ENCODE results near the gene MUC5AC.
"Not testable (repeated sequence)": the region's sequence is repeated elsewhere in the genome, so short reads cannot be mapped to it uniquely, and the experiment has no call there.

Gene MUC5AC

DNA sequence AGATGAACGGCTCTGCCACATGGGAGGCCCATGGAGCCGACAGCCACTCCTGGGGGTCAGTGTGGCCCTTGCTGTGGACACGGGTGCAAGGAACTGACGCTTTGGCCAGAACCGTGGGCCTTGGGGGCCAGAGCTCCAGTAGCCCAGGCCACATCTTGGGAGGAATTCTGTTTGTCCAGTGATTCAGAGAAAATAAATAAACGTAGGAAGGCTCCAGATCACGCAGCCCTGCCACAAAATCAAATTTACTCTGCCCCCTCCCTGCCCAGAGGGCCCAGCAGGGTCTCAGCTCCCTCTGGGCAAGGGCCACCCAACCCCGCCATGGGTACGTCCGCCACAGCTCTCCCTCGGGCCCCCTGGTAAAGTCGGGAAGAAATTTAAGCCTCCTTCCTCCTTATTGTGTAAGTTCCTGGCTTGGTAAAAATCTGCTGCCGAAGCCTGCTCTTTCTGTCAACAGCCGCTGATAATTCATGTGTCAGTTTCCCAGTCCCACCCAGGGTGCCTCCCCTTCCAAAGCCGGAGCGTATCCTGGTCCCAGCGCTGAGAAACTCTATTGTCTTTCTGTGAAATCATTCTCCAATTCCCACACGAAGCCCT, 6.9 kb upstream of the MUC5AC start:
- no peaks in the 10 kb centered on the region for H3K4me1 ChIP-seq (ENCODE audit: control insufficient read depth, insufficient read depth, low read length)
- no peaks in the 10 kb centered on the region for H3K36me3 ChIP-seq (ENCODE audit: control insufficient read depth, insufficient read depth, low read length)
- H3K4me3 ChIP-seq (ENCODE audit: insufficient read depth, low read depth, low read length): no peak overlapping the region
- H3K27ac ChIP-seq (ENCODE audit: insufficient read depth, low read depth, low read length, poor library complexity, severe bottlenecking): no peak overlapping the region
- WGBS, 2 experiments: 84 to 88% methylated on average over 18 of the region's 18 CpGs
- H3K27me3 ChIP-seq (ENCODE audit: control insufficient read depth, insufficient read depth, low read length, poor library complexity, severe bottlenecking): no peaks in the 10 kb centered on the region
- no peaks in the 10 kb centered on the region for H3K9me3 ChIP-seq (ENCODE audit: control insufficient read depth, low read length)

DNA sequence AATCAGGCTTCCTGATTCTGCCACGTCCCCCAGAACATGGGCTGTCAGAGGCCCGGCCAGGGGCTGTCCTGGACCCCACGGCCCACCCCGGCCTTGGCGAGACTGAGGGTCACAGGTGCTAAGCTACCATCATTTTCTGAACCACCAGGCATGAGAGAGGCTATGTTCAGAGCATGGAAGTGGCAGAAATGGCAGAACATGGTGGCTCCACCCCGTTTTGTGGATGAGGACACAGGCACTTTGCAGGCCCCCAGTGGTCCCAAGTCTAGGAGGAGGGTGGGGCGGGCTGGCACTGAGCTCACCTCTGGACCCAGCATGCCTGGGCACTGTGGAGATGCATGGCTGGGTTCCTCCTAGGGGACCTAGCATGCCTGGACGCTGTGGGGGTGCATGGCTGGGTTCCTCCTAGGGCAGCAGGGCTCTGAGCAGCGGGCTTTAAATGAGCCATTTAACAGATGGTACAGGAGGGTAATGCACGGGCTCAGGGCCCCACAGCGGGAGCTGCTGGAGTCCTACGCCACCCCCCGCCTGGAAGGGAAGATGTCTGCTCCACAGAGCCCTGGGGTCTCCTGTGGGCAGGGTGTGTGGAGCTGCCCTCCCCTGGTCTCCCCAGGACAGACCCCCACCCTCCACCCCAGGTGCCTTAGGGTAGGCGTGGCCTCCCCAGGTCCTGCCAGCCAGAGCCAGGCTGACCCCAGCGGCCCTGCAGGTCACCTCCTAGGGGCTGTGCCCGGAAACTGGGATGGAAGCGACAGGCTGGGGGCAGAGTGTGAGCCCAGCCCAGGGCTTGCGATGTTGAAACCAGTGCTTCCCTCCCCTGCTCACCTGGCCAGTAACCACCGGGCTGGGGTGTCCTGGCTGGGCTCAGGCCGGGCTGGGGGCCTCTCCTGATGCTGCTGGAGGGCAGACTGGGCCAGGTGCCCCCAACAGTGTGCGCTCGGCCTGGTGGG, 6.1 kb upstream of the MUC5AC start:
- Histone ChIP-seq H3K9me3 (ENCODE audit: control insufficient read depth, low read length) (no peaks in the 10 kb centered on the region), H3K27me3 (ENCODE audit: control insufficient read depth, insufficient read depth, low read length, poor library complexity, severe bottlenecking) (no peaks in the 10 kb centered on the region), H3K4me1 (ENCODE audit: control insufficient read depth, insufficient read depth, low read length) (no peaks in the 10 kb centered on the region), H3K27ac (ENCODE audit: insufficient read depth, low read depth, low read length, poor library complexity, severe bottlenecking) (no peak overlapping the region), H3K4me3 (ENCODE audit: insufficient read depth, low read depth, low read length) (no peak overlapping the region), H3K36me3 (ENCODE audit: control insufficient read depth, insufficient read depth, low read length) (no peaks in the 10 kb centered on the region)
- 88 to 91% methylated on average over 22 of the region's 22 CpGs for WGBS, 2 experiments

DNA sequence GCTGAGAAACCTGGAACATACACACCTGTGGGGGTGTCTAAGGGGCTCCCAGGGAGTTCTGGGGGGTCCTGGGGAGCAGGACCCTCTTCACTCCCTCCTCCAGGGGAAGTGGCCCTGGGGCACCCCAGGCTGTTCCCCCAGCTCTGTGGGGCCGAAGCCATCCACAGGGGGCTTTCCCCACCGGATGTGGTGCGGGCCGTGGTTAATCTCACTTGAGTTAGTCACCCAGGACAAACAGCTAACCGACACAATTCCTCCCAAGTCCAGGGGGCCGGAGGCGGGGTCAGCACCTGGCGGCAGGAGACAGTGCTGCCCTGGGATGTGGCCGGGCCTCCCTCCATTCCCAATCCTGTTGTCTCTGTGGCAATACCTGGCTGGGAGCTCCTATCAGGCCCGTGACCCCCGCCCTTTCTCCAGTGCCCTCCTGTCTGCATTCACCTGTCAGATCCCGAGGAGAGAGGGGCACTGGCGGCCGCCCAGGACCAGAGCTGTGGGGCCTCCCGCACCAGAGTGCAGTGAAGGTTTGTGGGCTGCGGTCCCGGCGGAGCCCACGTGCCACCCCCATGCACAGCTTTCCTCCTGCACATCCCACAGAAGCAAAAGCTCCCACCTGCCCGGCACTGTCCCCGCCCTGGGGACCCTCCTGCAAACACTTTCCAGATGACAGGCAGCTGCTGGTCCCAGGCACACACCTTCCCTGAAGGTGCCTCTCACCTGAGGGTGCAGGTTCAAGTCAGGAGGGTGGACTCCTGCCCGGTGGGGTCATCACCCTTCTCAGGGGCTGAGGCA, 5.2 kb upstream of the MUC5AC start:
- Histone ChIP-seq H3K4me1 (ENCODE audit: control insufficient read depth, insufficient read depth, low read length) (no peaks in the 10 kb centered on the region), H3K27ac (ENCODE audit: insufficient read depth, low read depth, low read length, poor library complexity, severe bottlenecking) (no peak overlapping the region)
- 86 to 87% methylated on average over 22 of the region's 22 CpGs for WGBS, 2 experiments

DNA sequence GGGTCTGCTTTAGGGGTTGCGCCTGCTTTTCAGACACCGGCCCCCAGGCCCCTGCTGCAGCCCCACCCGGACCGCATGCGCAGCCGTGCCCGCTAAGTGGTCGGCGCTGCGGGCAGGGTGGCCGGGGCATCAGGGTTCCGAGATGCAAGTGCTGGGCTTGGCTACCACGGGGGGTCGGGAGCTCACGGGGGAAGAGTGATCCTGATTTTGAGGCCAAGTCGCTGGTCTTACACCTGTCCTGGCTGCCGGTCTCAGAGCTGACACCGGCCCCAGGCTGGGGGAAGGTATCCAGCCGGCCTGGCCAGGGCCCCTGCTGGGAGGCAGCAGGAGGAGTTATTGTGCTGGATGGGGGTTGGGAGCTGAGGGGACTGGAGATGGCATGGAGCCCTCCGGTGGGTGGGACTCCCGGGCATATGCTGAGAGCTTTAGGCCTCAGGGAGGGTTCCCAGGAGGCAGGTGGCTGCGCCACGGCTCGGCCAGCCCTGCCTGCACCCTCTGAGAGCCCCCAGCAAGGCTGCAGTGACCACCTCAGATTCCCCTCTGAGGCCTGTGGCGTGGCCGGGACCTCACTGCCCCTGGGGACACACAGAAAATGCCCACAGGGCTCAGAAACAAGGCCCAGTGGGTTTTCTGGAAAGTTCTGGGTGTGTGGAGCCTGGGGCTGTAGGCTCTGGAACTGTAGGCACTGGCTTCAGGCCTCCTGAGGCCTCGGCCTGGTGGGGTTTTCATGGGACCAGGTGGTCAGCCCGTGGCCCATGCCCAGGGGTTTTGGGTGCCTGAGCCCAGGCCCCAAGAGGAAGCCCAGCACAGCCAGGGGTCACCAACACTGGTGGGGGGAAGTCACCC, 4.4 kb upstream of the MUC5AC start:
- H3K36me3 ChIP-seq (ENCODE audit: control insufficient read depth, insufficient read depth, low read length): no peaks in the 10 kb centered on the region
- no peaks in the 10 kb centered on the region for H3K27me3 ChIP-seq (ENCODE audit: control insufficient read depth, insufficient read depth, low read length, poor library complexity, severe bottlenecking)
- no peak overlapping the region for H3K4me3 ChIP-seq (ENCODE audit: insufficient read depth, low read depth, low read length)
- H3K27ac ChIP-seq (ENCODE audit: insufficient read depth, low read depth, low read length, poor library complexity, severe bottlenecking): no peak overlapping the region
- no peaks in the 10 kb centered on the region for H3K9me3 ChIP-seq (ENCODE audit: control insufficient read depth, low read length)
- 83 to 84% methylated on average over 28 of the region's 28 CpGs for WGBS, 2 experiments
- no peaks in the 10 kb centered on the region for H3K4me1 ChIP-seq (ENCODE audit: control insufficient read depth, insufficient read depth, low read length)

More for the DNA sequence above, 5.2 kb upstream of the MUC5AC start:
- H3K27me3 ChIP-seq (ENCODE audit: control insufficient read depth, insufficient read depth, low read length, poor library complexity, severe bottlenecking): no peaks in the 10 kb centered on the region
- H3K36me3 ChIP-seq (ENCODE audit: control insufficient read depth, insufficient read depth, low read length): no peaks in the 10 kb centered on the region
- no peaks in the 10 kb centered on the region for H3K9me3 ChIP-seq (ENCODE audit: control insufficient read depth, low read length)
- H3K4me3 ChIP-seq (ENCODE audit: insufficient read depth, low read depth, low read length): no peak overlapping the region

DNA sequence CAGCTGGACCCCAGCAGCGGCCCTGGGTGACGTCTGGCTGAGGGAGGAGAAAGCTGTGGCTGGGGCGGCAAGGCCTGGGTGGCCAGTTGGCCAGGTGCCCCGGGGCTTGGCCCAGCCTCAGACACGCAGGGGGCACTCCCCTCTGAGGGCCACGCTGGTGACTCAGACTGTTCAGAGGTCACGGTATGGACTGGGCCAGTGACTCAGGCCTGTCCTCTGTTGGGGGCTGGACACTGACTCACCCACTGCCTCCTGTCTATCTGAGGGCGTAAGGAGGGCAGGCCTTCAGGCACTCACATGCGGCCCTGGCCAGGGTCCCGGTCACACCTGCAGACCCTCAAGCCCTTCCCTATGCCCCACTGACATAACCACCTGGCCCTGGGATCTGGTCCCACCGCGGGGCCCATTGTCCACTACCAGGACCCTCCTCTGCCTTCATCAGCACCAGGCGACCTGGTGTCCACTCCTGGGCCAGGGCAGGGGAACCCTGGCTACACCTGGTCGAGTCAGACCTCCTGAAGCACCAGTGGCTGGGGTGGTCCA, 3.7 kb upstream of the MUC5AC start:
- H3K36me3 ChIP-seq (ENCODE audit: control insufficient read depth, insufficient read depth, low read length): no peaks in the 10 kb centered on the region
- no peaks in the 10 kb centered on the region for H3K27me3 ChIP-seq (ENCODE audit: control insufficient read depth, insufficient read depth, low read length, poor library complexity, severe bottlenecking)
- H3K9me3 ChIP-seq (ENCODE audit: control insufficient read depth, low read length): no peaks in the 10 kb centered on the region
- no peaks in the 10 kb centered on the region for H3K4me1 ChIP-seq (ENCODE audit: control insufficient read depth, insufficient read depth, low read length)
- no peak overlapping the region for H3K4me3 ChIP-seq (ENCODE audit: insufficient read depth, low read depth, low read length)
- H3K27ac ChIP-seq (ENCODE audit: insufficient read depth, low read depth, low read length, poor library complexity, severe bottlenecking): no peak overlapping the region
- 90 to 91% methylated on average over 14 of the region's 14 CpGs for WGBS, 2 experiments

DNA sequence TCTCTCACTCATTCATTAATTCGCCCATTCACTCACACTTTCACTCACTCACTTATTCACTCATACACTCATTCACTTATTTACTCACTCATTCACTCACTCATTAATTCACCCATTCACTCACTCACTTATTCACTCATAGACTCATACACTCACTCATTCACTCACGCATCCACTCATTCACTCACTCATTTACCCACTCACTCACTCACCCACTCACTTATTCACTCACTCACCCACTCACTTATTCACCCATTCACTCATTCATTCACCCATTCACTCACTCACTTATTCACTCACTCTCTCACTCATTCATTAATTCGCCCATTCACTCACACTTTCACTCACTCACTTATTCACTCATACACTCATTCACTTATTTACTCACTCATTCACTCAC, 3.1 kb upstream of the MUC5AC start:
- H3K9me3 ChIP-seq (ENCODE audit: control insufficient read depth, low read length); H3K27me3 ChIP-seq (ENCODE audit: control insufficient read depth, insufficient read depth, low read length, poor library complexity, severe bottlenecking); H3K36me3 ChIP-seq (ENCODE audit: control insufficient read depth, insufficient read depth, low read length); H3K4me1 ChIP-seq (ENCODE audit: control insufficient read depth, insufficient read depth, low read length); H3K4me3 ChIP-seq (ENCODE audit: insufficient read depth, low read depth, low read length); H3K27ac ChIP-seq (ENCODE audit: insufficient read depth, low read depth, low read length, poor library complexity, severe bottlenecking): not testable (repeated sequence)
- WGBS, 2 experiments: 67 to 100% methylated on average over 1 of the region's 3 CpGs

DNA sequence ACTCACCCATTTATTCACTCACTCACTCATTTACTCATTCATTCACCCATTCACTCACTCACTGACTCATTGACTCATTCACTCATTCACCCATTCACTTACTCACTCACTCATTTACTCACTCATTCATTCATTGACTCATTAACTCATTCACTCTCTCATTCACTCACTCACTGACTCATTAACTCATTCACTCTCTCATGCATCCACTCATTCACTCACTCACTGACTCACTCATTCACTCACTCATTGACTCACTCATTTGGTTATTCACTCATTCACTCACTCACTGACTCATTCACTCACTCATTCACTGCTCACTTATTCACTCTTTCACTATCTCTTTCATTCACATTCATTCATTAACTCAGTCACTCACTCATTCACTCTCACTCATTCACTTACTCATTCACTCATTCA, 2.5 kb upstream of the MUC5AC start:
- Histone ChIP-seq H3K9me3 (ENCODE audit: control insufficient read depth, low read length) (no peaks in the 10 kb centered on the region), H3K4me1 (ENCODE audit: control insufficient read depth, insufficient read depth, low read length) (no peaks in the 10 kb centered on the region), H3K36me3 (ENCODE audit: control insufficient read depth, insufficient read depth, low read length) (no peaks in the 10 kb centered on the region), H3K27ac (ENCODE audit: insufficient read depth, low read depth, low read length, poor library complexity, severe bottlenecking) (no peak overlapping the region), H3K4me3 (ENCODE audit: insufficient read depth, low read depth, low read length) (no peak overlapping the region), H3K27me3 (ENCODE audit: control insufficient read depth, insufficient read depth, low read length, poor library complexity, severe bottlenecking) (no peaks in the 10 kb centered on the region)

DNA sequence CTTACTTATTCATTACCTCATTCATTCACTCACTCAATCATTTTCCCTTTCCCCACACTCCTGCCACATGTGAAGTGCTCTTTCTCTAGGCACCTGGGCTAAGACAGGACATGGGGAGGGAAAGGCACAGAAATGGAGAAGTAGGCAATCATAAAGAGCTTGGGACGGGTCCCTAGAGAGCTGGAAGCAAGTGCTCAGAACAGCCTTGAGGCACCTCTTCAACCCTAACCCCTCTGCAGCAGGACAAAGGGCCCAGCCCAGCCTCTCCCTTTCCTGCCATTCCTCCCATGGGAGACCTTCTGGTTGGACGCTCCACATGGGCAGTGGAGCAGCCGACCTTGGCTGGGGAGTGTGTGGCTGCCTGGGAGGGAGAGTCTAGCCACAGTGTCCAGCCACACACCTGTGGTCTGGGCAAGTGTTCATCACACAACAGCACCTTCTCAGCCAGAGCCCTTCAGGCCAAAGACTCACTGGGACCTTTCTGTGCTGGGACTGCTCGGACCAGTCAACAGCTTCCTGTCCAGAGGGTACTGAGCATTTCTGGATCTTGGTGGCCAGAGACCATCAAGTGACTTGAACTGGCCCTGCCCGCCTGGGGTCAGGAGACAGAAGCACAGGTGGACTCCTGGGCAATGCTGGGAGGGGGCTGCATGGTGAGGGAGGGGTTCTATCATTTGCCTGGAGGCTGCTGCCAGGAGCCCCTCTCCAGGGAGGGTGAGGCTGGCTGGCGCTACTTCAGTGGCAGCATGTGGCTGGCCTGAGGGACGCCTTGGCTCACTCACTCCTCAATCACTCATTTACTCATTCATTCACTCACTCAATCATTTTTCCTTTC, 1.0 kb upstream of the MUC5AC start:
- H3K4me3 ChIP-seq (ENCODE audit: insufficient read depth, low read depth, low read length): no peak overlapping the region
- WGBS, 2 experiments: 93 to 94% methylated on average over 7 of the region's 7 CpGs

DNA sequence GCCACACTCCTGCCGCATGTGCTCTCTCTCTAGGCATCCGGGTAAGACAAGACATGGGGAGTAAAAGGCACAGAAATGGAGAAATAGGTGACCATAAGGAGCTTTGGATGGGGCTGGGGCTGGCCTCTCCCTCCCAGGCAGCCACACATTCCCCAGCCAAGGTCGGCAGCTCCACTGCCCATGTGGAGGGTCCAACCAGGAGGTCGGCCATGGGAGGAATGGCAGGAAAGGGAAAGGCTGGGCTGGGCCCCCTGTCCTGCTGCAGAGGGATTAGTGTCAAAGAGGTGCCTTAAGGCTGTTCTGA, 460 bp upstream of the MUC5AC start:
- Histone ChIP-seq H3K4me3 (ENCODE audit: insufficient read depth, low read depth, low read length) (no peak overlapping the region), H3K4me1 (ENCODE audit: control insufficient read depth, insufficient read depth, low read length) (no peaks in the 10 kb centered on the region), H3K27me3 (ENCODE audit: control insufficient read depth, insufficient read depth, low read length, poor library complexity, severe bottlenecking) (no peaks in the 10 kb centered on the region), H3K27ac (ENCODE audit: insufficient read depth, low read depth, low read length, poor library complexity, severe bottlenecking) (no peak overlapping the region), H3K9me3 (ENCODE audit: control insufficient read depth, low read length) (no peaks in the 10 kb centered on the region), H3K36me3 (ENCODE audit: control insufficient read depth, insufficient read depth, low read length) (no peaks in the 10 kb centered on the region)
- WGBS, 2 experiments: 84 to 89% methylated on average over 4 of the region's 4 CpGs

More for the DNA sequence above, 1.0 kb upstream of the MUC5AC start:
- Histone ChIP-seq H3K9me3 (ENCODE audit: control insufficient read depth, low read length) (no peaks in the 10 kb centered on the region), H3K27me3 (ENCODE audit: control insufficient read depth, insufficient read depth, low read length, poor library complexity, severe bottlenecking) (no peaks in the 10 kb centered on the region), H3K4me1 (ENCODE audit: control insufficient read depth, insufficient read depth, low read length) (no peaks in the 10 kb centered on the region), H3K27ac (ENCODE audit: insufficient read depth, low read depth, low read length, poor library complexity, severe bottlenecking) (no peak overlapping the region), H3K36me3 (ENCODE audit: control insufficient read depth, insufficient read depth, low read length) (no peaks in the 10 kb centered on the region)

All from ectodermal cell (in vitro differentiated cells).